Measurements from ENCODE around the gene KAT6B.
A peak's percentile ranks its signal among the peaks of the same experiment; 100 is the strongest.
"Not testable (repeated sequence)": the region's sequence is repeated elsewhere in the genome, so short reads cannot be mapped to it uniquely, and the experiment has no call there.

The KAT6B gene

GRCh38 chr10:74909670-74910069, 83.3 kb downstream of the KAT6B start:
- FAIRE-seq (no peak), DNase-seq (ENCODE audit: insufficient read length, low spot score) (no peak)
- no peak for TF ChIP-seq TAF1 (IDR thresholded peaks at IDR 0.05; ENCODE audit: low read depth, low read length)
- no peak for TF ChIP-seq POU2F2 (IDR thresholded peaks at IDR 0.05; ENCODE audit: low read depth, low read length)
- no peak for TF ChIP-seq PAX5 (IDR thresholded peaks at IDR 0.05; ENCODE audit: insufficient read depth, low read length, severe bottlenecking)
- TF ChIP-seq POLR2A (IDR thresholded peaks at IDR 0.05; ENCODE audit: low read depth, low read length), result no peak
- TF ChIP-seq POLR2AphosphoS5 (IDR thresholded peaks at IDR 0.05; ENCODE audit: low read depth, low read length), result no peak
- no peak for TF ChIP-seq SPI1 (IDR thresholded peaks at IDR 0.05; ENCODE audit: low read depth, low read length)

GRCh38 chr10:74910241-74910975, 84.0 kb downstream of the KAT6B start:
- TF ChIP-seq SPI1 (IDR thresholded peaks at IDR 0.05; ENCODE audit: low read depth, low read length) (no peak), PAX5 (IDR thresholded peaks at IDR 0.05; ENCODE audit: insufficient read depth, low read length, severe bottlenecking) (no peak), TAF1 (IDR thresholded peaks at IDR 0.05; ENCODE audit: low read depth, low read length) (no peak), POLR2A (IDR thresholded peaks at IDR 0.05; ENCODE audit: low read depth, low read length) (no peak), POLR2AphosphoS5 (IDR thresholded peaks at IDR 0.05; ENCODE audit: low read depth, low read length) (no peak), POU2F2 (IDR thresholded peaks at IDR 0.05; ENCODE audit: low read depth, low read length) (no peak)
- DNase-seq (ENCODE audit: insufficient read length, low spot score) (no peak), FAIRE-seq (no peak)

GRCh38 chr10:74910976-74911350, 84.6 kb downstream of the KAT6B start:
- TF ChIP-seq POU2F2 (IDR thresholded peaks at IDR 0.05; ENCODE audit: low read depth, low read length) (no peak), SPI1 (IDR thresholded peaks at IDR 0.05; ENCODE audit: low read depth, low read length) (no peak), PAX5 (IDR thresholded peaks at IDR 0.05; ENCODE audit: insufficient read depth, low read length, severe bottlenecking) (no peak), POLR2A (IDR thresholded peaks at IDR 0.05; ENCODE audit: low read depth, low read length) (no peak), TAF1 (IDR thresholded peaks at IDR 0.05; ENCODE audit: low read depth, low read length) (no peak)
- FAIRE-seq, result no peak
- no peak for DNase-seq (ENCODE audit: insufficient read length, low spot score)

- DNase-seq (ENCODE audit: insufficient read length, low spot score) (no peak), FAIRE-seq (no peak)
- TF ChIP-seq POU2F2 (IDR thresholded peaks at IDR 0.05; ENCODE audit: low read depth, low read length) (no peak), SPI1 (IDR thresholded peaks at IDR 0.05; ENCODE audit: low read depth, low read length) (no peak), POLR2A (IDR thresholded peaks at IDR 0.05; ENCODE audit: low read depth, low read length) (no peak), POLR2AphosphoS5 (IDR thresholded peaks at IDR 0.05; ENCODE audit: low read depth, low read length) (no peak), TAF1 (IDR thresholded peaks at IDR 0.05; ENCODE audit: low read depth, low read length) (no peak), PAX5 (IDR thresholded peaks at IDR 0.05; ENCODE audit: insufficient read depth, low read length, severe bottlenecking) (no peak)
Observed at GRCh38 chr10:74912182-74912581, 85.8 kb downstream of the KAT6B start.

GRCh38 chr10:74912682-74913081, 86.3 kb downstream of the KAT6B start:
- FAIRE-seq (peak; percentile 63), DNase-seq (ENCODE audit: insufficient read length, low spot score) (no peak)

GRCh38 chr10:74913377-74913979, 87.1 kb downstream of the KAT6B start:
- TF ChIP-seq PAX5 (IDR thresholded peaks at IDR 0.05; ENCODE audit: insufficient read depth, low read length, severe bottlenecking), result no peak
- no peak for TF ChIP-seq POLR2AphosphoS5 (IDR thresholded peaks at IDR 0.05; ENCODE audit: low read depth, low read length)
- TF ChIP-seq TAF1 (IDR thresholded peaks at IDR 0.05; ENCODE audit: low read depth, low read length), result no peak
- TF ChIP-seq POLR2A (IDR thresholded peaks at IDR 0.05; ENCODE audit: low read depth, low read length), result no peak
- no peak for TF ChIP-seq POU2F2 (IDR thresholded peaks at IDR 0.05; ENCODE audit: low read depth, low read length)
- TF ChIP-seq SPI1 (IDR thresholded peaks at IDR 0.05; ENCODE audit: low read depth, low read length), result no peak
- peak; percentile 69 for FAIRE-seq
- no peak for DNase-seq (ENCODE audit: insufficient read length, low spot score)

More at GRCh38 chr10:74912682-74913081, 86.3 kb downstream of the KAT6B start:
- no peak for TF ChIP-seq SPI1 (IDR thresholded peaks at IDR 0.05; ENCODE audit: low read depth, low read length)
- no peak for TF ChIP-seq PAX5 (IDR thresholded peaks at IDR 0.05; ENCODE audit: insufficient read depth, low read length, severe bottlenecking)
- no peak for TF ChIP-seq POLR2AphosphoS5 (IDR thresholded peaks at IDR 0.05; ENCODE audit: low read depth, low read length)
- TF ChIP-seq POLR2A (IDR thresholded peaks at IDR 0.05; ENCODE audit: low read depth, low read length), result no peak
- TF ChIP-seq TAF1 (IDR thresholded peaks at IDR 0.05; ENCODE audit: low read depth, low read length), result no peak
- TF ChIP-seq POU2F2 (IDR thresholded peaks at IDR 0.05; ENCODE audit: low read depth, low read length), result no peak

- TF ChIP-seq SPI1 (IDR thresholded peaks at IDR 0.05; ENCODE audit: low read depth, low read length) (no peak), POLR2AphosphoS5 (IDR thresholded peaks at IDR 0.05; ENCODE audit: low read depth, low read length) (no peak), TAF1 (IDR thresholded peaks at IDR 0.05; ENCODE audit: low read depth, low read length) (no peak), POU2F2 (IDR thresholded peaks at IDR 0.05; ENCODE audit: low read depth, low read length) (no peak), POLR2A (IDR thresholded peaks at IDR 0.05; ENCODE audit: low read depth, low read length) (no peak)
- DNase-seq (ENCODE audit: insufficient read length, low spot score) (no peak), FAIRE-seq (no peak)
Observed at GRCh38 chr10:74916283-74916682, 89.9 kb downstream of the KAT6B start.

GRCh38 chr10:74917481-74918077, 91.2 kb downstream of the KAT6B start:
- DNase-seq (ENCODE audit: insufficient read length, low spot score), result no peak
- TF ChIP-seq PAX5 (IDR thresholded peaks at IDR 0.05; ENCODE audit: insufficient read depth, low read length, severe bottlenecking), result no peak
- TF ChIP-seq POLR2AphosphoS5 (IDR thresholded peaks at IDR 0.05; ENCODE audit: low read depth, low read length), result no peak
- no peak for TF ChIP-seq POU2F2 (IDR thresholded peaks at IDR 0.05; ENCODE audit: low read depth, low read length)
- TF ChIP-seq TAF1 (IDR thresholded peaks at IDR 0.05; ENCODE audit: low read depth, low read length), result no peak
- no peak for TF ChIP-seq POLR2A (IDR thresholded peaks at IDR 0.05; ENCODE audit: low read depth, low read length)
- no peak for TF ChIP-seq SPI1 (IDR thresholded peaks at IDR 0.05; ENCODE audit: low read depth, low read length)
- FAIRE-seq, result peak; percentile 64

GRCh38 chr10:74919671-74920070, 93.3 kb downstream of the KAT6B start:
- FAIRE-seq (no peak), DNase-seq (ENCODE audit: insufficient read length, low spot score) (no peak)
- TF ChIP-seq TAF1 (IDR thresholded peaks at IDR 0.05; ENCODE audit: low read depth, low read length), result no peak
- no peak for TF ChIP-seq SPI1 (IDR thresholded peaks at IDR 0.05; ENCODE audit: low read depth, low read length)
- no peak for TF ChIP-seq POLR2AphosphoS5 (IDR thresholded peaks at IDR 0.05; ENCODE audit: low read depth, low read length)
- TF ChIP-seq PAX5 (IDR thresholded peaks at IDR 0.05; ENCODE audit: insufficient read depth, low read length, severe bottlenecking), result no peak
- TF ChIP-seq POLR2A (IDR thresholded peaks at IDR 0.05; ENCODE audit: low read depth, low read length), result no peak
- no peak for TF ChIP-seq POU2F2 (IDR thresholded peaks at IDR 0.05; ENCODE audit: low read depth, low read length)

- FAIRE-seq; DNase-seq (ENCODE audit: insufficient read length, low spot score): not testable (repeated sequence)
Observed at GRCh38 chr10:74921070-74921469, 94.7 kb downstream of the KAT6B start.

Data from GM12891 (cell line).